ENCODE data around the gene JPT1. TPM values are rescaled to one million over a fixed set of nuclear protein-coding genes. Genes with fewer than 3 reads are reported as not detected.
"Not testable (repeated sequence)": the region's sequence is repeated elsewhere in the genome, so short reads cannot be mapped to it uniquely, and the experiment has no call there.

JPT1 gene
- total and polyA plus RNA-seq, 7 donors, result 17.5 to 627 (median 19.1) TPM

- no peaks in the 10 kb centered on the region for H3K9me3 ChIP-seq
- WGBS, 2 donors, result 94 to 96% methylated on average over 5 of the region's 5 CpGs
- TF ChIP-seq CTCF (IDR thresholded peaks at IDR 0.05), result no peak
- no peak for TF ChIP-seq POLR2A (IDR thresholded peaks at IDR 0.05)
- no peak for TF ChIP-seq EP300 (IDR thresholded peaks at IDR 0.05)
- no peak for TF ChIP-seq POLR2AphosphoS5 (IDR thresholded peaks at IDR 0.05)
- H3K4me3 ChIP-seq, result no peak overlapping the region
- DNase-seq, result no peak
- no peaks in the 10 kb centered on the region for H3K27me3 ChIP-seq
- intact Hi-C loops (cut with DNase I), result no loop called here
- H3K27ac ChIP-seq, result no peak overlapping the region
- no peaks in the 10 kb centered on the region for H3K36me3 ChIP-seq
- no peaks in the 10 kb centered on the region for H3K4me1 ChIP-seq
Measured at GRCh38 chr17:75138519-75138918, 15.8 kb downstream of the JPT1 start.

DNA sequence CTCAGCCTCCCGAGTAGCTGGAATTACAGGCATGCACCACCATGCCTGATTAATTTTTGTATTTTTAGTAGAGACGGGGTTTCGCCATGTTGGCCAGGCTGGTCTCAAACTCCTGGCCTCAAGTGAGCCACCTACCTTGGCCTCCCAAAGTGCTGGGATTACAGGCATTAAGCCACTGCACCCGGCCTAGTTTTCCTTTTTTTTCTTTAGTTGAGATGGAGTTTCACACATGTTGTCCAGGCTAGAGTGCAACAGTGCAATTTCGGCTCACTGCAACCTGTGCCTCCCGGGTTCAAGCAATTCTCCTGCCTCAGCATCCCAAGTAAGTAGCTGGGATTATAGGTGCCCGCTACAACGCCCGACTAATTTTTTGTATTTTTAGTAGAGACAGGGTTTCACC lies 16.6 kb downstream of the JPT1 start:
- H3K9me3 ChIP-seq; H3K4me3 ChIP-seq; H3K4me1 ChIP-seq; DNase-seq; H3K36me3 ChIP-seq; intact Hi-C loops (cut with DNase I); H3K27me3 ChIP-seq; H3K27ac ChIP-seq: not testable (repeated sequence)
- WGBS, 2 donors, result 96% methylated on average over 9 of the region's 9 CpGs

DNA sequence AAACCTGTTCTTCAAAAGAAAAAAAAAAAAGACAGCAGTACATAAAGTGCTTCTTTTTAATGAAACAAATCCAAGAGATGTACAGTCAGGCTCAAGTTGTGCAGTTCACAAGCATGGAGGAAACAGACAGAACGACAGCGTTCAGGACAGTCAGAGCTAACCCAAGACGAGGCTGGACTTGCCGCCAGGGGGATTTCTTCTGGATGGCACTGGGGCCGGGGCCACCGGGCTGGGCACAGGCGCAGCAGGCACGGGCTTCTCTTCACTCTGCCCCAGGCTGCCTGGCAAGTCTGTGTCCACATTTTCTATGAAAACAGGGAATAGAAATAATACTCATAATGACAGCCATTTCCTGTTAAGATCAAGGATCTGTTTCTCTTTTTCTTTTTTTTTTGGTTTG lies 18.4 kb downstream of the JPT1 start:
- WGBS, 2 donors, result 93 to 95% methylated on average over 8 of the region's 8 CpGs
- Histone ChIP-seq H3K4me1 (peaks cover 0 to 9% (median under 1%) of the 10 kb centered on the region in 4 donors), H3K36me3 (no peaks in the 10 kb centered on the region), H3K9me3 (no peaks in the 10 kb centered on the region), H3K27me3 (no peaks in the 10 kb centered on the region), H3K4me3 (no peak overlapping the region), H3K27ac (no peak overlapping the region)
- intact Hi-C loops (cut with DNase I), result no loop called here
- TF ChIP-seq POLR2A (IDR thresholded peaks at IDR 0.05) (no peak), CTCF (IDR thresholded peaks at IDR 0.05) (no peak), POLR2AphosphoS5 (IDR thresholded peaks at IDR 0.05) (no peak), EP300 (IDR thresholded peaks at IDR 0.05) (no peak)
- DNase-seq, result no peak

- H3K4me3 ChIP-seq, result no peak overlapping the region
- DNase-seq, result no peak
- H3K36me3 ChIP-seq, result peaks cover 0 to under 1% (median 0%) of the 10 kb centered on the region in 4 donors
- 89 to 93% methylated on average over 5 of the region's 5 CpGs for WGBS, 2 donors
- TF ChIP-seq POLR2A (IDR thresholded peaks at IDR 0.05) (no peak), POLR2AphosphoS5 (IDR thresholded peaks at IDR 0.05) (no peak), EP300 (IDR thresholded peaks at IDR 0.05) (no peak), CTCF (IDR thresholded peaks at IDR 0.05) (no peak)
- H3K9me3 ChIP-seq, result no peaks in the 10 kb centered on the region
- intact Hi-C loops (cut with DNase I), result no loop called here
- H3K4me1 ChIP-seq, result peaks cover 0 to 14% (median 5%) of the 10 kb centered on the region in 4 donors
- no peak overlapping the region for H3K27ac ChIP-seq
- H3K27me3 ChIP-seq, result no peaks in the 10 kb centered on the region
Measured at GRCh38 chr17:75135452-75135851, 18.9 kb downstream of the JPT1 start.

DNA sequence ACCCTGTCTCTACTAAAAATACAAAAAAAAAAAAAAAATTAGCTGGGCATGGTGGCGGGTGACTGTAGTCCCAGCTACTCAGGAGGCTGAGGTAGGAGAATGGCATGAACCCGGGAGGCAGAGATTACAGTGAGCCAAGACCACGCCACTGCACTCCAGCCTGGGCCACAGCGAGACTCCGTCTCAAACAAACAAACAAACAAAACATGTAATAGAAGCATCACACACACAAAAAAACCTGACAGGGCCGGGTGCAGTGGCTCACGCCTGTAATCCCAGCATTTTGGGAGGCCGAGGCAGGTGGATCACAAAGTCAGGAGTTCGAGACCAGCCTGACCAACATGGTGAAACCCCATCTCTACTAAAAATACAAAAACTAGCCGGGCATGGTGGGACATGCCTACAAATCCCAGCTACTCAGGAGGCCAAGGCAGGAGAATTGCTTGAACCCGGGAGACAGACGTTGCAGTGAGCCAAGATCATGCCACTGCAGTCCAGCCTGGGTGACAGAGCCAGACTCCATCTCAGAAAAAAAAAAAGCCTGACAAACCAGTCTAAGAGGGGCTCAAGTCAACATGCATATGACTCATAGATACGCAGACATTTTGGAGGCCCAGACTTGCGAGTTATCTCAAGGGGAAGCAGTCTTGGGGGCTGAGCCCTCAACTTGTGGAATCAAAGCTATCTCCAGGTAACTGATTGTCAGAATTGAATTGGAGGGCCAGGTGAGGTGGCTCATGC lies 20.5 kb downstream of the JPT1 start:
- not testable (repeated sequence) for H3K27ac ChIP-seq, H3K4me3 ChIP-seq, H3K9me3 ChIP-seq, H3K27me3 ChIP-seq, DNase-seq
- WGBS, 2 donors, result 92 to 94% methylated on average over 14 of the region's 14 CpGs
- Histone ChIP-seq H3K4me1 (peaks cover 0 to 23% (median 11%) of the 10 kb centered on the region in 4 donors), H3K36me3 (peaks cover 0 to 17% (median 5%) of the 10 kb centered on the region in 4 donors)
- intact Hi-C loops (cut with DNase I), result loop anchor here (5.0 kb wide), 1 partner anchor 49 kb away; the partner anchor contains the start of gene SUMO2

DNA sequence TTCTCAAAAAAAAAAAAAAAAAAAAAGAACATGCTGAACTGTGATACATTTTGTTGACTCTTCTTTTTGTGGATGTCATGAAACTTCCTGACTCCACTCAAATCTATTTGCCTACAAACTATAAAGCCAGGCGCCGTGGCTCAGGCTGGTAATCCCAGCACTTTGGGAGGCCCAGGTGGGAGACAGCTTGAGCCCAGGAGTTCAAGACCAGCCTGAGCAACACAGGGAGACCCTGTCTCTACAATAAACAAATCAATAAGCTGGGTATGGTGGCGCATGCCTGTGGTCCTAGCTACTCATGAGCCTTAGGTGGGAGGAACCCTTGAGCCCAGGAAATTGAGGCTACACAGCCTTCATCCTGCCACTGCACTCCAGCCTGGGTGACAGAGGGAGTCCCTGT lies 21.3 kb downstream of the JPT1 start:
- Histone ChIP-seq H3K27me3 (no peaks in the 10 kb centered on the region), H3K9me3 (no peaks in the 10 kb centered on the region), H3K27ac (no peak overlapping the region), H3K4me3 (no peak overlapping the region), H3K4me1 (peaks cover 0 to 23% (median 11%) of the 10 kb centered on the region in 4 donors), H3K36me3 (peaks cover 0 to 19% (median 5%) of the 10 kb centered on the region in 4 donors)
- no peak for TF ChIP-seq POLR2AphosphoS5 (IDR thresholded peaks at IDR 0.05)
- WGBS, 2 donors, result 87 to 90% methylated on average over 3 of the region's 3 CpGs
- no peak for DNase-seq
- intact Hi-C loops (cut with DNase I), result loop anchor here (5.0 kb wide), 1 partner anchor 49 kb away; the partner anchor contains the start of gene SUMO2

DNA sequence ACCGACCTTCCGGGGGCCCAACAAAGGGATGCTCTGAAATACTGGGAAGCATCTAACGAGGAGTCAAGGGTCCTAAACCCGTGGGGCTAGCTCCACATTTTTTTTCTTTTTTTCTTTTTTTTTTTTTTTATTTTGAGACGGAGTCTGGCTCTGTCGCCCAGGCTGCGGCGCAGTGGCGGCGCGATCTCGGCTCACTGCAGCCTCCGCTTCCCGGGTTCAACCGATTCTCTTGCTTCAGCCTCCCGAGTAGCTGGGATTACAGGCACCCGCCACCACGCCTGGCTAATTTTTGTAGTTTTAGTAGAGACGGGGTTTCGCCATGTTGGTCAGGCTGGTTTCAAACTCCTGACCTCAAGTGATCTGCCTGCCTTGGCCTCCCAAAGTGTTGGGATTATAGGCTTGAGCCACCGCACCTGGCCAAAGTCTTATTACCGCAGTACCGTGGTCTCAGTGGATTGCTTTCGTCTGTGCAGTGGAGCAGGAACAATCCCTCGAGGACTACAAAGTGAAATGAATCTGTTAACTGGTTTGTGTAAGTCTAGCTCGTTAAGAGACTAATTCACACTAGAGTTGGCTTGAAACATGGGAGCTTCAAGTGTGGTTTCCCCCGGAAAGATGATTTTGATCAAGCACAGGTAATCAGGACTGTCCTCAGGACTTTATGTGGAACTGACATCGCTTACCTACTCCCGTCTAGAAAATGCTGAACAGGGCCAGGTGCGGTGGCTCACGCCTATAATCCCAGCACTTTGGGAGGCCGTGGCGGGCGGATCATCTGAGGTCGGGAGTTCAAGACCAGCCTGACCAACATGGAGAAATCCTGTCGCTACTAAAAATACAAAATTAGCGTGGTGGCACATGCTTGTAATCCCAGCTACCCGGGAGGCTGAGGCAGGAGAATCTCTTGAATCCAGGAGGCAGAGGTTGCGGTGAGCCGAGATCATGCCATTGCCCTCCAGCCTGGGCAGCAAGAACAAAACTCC lies 22.0 kb downstream of the JPT1 start:
- peak overlapping the region; percentile 68 to 86 (median 74) for H3K4me3 ChIP-seq

More for the DNA sequence above, 22.0 kb downstream of the JPT1 start:
- not testable (repeated sequence) for DNase-seq, H3K27me3 ChIP-seq, H3K9me3 ChIP-seq
- peak overlapping the region; percentile 88 to 91 (median 88) for H3K27ac ChIP-seq
- peaks cover 0 to 23% (median 11%) of the 10 kb centered on the region in 4 donors for H3K4me1 ChIP-seq
- peaks cover 0 to 19% (median 5%) of the 10 kb centered on the region in 4 donors for H3K36me3 ChIP-seq
- intact Hi-C loops (cut with DNase I), result loop anchor here (5.0 kb wide), 1 partner anchor 50 kb away; the partner anchor contains the start of gene SUMO2
- 79 to 81% methylated on average over 40 of the region's 40 CpGs for WGBS, 2 donors
